HG03520 (cell line): ENCODE results near the gene SFRP5.

Experiments
- ATAC-seq: cut with Tn5 transposase; IDR thresholded peaks from one replicate; pipeline ENCODE4 v1.9.1; 2021; ENCODE audit warnings: mild to moderate bottlenecking, moderate library complexity; ENCODE audit not compliant: unreplicated experiment

The SFRP5 gene

DNA sequence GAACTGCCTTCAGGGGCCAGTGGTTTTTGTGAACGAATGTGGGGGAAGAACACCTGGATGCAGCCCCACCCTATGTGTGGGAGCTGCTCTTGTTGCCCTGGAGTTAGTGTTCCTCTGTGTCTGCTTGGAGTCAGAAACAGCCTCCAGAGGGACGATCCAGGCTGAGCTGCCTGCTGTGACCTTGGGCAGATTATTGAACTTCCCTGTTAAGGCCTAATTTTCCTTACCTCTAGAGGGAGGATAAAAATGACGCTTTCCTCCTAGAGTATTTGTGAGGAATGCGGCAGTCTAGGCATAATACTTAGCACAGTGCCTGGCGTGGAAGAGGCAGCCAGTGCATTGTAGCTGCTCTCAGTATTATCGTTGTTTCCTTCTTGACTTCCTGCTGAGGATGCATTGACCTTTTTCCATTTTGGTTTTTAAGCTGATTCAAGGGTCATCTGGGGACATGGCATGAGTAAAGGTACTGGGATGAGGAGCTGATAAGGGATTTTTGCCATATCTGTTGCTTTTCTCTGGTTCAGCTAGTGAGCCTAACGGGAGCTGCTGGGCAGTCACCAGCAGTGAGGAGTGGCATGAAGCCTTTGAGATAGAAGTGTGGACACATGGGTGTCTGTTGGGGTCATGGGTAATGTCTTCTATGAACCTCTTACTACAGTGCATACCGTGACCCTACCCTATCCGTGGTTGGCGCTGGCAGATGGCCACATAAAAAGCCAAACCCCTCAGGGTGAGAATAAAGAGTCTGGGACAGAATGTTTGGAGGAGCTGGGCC lies 28.4 kb downstream of the SFRP5 start:
- no peak for ATAC-seq

DNA sequence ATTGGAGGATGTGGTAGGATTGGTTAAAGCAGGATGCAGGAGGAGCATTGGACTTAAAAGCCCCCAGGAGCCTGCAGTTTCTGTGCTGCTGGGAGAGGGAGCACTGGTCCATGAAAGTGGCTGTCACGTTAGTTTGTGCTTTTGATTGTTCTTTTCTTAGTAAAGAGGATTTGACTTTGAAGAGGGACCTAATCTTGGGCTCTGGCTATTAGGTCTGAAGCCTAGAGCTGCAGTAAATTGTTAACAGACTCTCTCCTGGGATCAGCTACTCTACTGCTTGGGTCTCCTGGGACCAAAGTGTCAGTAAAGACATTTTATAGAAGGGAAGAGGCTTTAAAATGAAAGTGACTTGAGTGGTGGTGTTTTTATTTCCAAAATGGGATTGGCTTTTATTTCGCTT lies 31.2 kb downstream of the SFRP5 start:
- ATAC-seq = no peak

DNA sequence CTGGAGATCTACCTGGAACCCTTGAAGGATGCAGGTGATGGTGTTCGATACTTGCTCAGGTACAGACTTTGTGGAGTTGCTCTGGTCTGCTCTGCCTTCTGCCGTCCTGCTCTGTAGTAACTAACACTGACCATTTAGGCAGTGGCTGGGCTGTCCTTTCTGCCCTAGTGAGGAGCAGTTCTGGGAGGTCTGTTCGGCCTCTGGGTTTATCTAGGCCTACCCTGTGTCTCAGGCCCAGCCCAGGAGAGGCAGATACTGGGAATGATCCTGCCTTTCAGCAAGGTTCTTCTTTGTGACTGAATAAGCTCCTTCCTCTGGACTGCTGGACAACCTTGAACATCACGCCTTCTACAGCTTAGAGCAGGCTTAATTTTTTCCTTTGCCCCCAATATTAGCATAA lies 33.2 kb downstream of the SFRP5 start:
- ATAC-seq = no peak

DNA sequence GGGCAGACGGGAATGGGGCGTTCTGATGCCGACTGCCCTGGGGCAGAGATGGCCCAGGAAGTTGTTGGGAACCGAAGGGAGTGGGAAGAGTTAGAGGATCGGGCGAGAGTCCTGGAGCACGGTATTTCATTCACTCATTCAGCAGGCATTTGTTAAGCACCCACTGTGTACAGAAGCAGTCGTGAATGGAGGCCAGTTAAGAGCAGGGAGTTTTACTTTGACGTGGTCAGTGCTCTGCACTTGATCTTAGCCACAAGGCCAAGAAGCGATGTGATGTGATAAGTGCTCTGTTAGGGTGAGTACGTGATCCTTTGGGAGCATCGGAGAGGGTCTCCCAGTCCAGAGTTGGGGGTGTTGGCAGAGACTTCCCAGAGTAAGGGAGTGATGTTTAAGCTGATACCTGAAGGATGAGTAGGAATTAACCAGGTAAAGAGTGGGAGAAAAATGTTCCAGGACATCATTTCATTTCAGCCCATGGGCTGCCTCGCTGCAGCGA lies 34.0 kb downstream of the SFRP5 start:
- ATAC-seq = peak; percentile 17

DNA sequence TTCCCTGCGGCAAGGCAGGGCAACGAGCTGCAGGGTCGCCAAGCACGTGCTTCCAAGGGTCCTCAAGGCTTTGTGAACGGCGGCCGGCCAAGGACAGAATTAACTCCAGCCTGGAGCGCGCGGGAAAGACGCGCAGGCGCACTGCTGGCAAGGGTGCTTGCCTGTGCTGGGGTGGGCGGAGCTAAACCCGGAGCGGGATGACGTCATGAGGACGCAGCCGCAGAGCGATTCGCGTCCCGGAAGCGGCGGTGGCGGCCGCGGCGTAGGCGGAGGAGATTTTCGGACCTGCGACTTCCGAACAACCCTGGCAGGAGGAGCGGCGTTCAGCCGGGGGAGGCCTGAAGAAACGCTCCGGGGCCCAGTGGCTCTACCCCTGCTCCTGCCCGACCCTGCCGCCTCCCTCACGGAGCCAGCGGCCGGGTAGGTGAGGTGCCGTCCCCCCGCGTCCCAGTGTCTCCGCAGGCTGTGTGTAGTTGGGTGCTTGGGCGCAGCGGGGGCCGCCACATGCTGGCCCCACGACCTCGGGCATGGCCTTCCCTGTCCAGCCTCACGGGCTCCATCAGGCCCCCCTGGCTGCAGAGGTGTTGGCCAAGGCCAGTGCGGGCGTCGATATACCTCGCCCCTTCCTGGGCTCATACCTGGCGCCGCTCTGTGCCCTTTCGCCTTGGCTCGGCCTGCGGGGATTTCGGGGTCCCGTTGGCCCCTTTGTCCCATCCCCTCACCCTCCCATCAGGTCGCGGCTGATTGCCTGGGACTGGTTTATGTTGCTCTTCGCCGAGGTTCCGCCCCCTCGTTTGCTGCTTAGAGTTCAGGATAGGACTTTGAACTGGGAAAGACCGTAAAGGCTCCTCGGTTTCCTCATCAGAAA lies 34.7 kb downstream of the SFRP5 start, which contains the start of gene ZFYVE27:
Gene ZFYVE27, plus strand, starts transcription at position 227 of the 868 bp plus-strand sequence. CDS start 1,350 bp downstream, outside the sequence.
- ATAC-seq = peak; percentile 76

DNA sequence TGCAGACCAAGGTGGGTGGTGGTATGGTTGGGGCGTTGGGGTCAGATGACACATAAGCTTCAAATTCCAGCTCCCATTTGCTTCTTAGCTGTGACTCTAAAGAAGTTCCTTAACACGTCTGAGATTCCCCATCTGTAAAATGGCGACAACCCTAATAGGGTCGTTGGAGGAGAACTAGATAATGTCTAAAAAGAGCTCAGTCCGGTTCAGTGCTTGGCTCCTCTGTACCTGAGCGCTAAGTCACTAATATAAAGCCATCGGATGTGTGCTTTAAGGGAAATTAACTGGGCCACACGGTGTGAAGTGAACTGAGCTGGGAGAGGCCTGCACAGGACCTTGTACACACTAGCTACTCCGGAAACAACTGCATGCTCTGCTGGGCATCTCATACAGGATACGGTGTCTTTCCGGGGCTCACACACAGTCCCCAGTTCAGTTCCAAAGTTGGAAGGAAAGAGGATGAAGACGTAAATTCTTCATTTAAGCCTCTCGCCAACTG lies 35.3 kb downstream of the SFRP5 start:
- ATAC-seq = peak; percentile 42

DNA sequence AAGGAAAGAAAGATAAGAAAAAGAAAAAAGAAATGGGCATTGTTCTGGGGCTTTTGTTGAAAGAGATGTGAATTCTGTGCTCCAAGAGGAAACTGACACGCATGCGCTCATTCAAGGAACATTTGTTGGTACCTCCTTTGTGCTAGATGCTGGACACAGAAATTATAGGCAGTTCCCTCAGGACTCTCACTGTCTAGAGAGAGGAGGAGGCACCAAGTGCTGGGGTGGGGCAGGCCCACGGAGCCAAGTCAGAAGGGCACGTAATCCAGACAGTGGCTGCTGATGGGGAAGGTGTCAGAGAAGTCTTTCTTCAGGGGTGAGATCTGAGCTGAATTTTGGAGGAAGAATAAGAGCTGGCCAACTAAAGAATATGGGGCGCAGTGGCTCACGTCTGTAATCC lies 37.8 kb downstream of the SFRP5 start:
- no peak for ATAC-seq

DNA sequence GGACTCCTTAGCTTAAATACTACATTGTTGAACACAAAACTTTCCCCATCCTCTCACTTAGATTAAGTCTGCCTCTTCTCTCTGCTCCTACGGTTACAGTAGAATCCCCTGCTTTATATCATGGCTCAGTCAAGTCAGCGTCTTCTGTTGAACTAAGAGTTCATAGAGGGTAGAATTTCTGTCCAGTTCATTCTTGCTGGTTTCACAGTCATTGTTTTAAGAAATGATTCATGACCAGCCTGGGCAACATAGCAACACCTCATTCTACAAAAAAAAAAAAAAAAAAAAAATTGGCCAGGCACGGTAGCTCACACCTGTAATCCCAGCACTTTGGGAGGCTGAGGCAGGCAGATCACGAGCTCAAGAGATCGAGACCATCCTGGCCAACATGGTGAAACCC lies 38.5 kb downstream of the SFRP5 start:
- no peak for ATAC-seq

DNA sequence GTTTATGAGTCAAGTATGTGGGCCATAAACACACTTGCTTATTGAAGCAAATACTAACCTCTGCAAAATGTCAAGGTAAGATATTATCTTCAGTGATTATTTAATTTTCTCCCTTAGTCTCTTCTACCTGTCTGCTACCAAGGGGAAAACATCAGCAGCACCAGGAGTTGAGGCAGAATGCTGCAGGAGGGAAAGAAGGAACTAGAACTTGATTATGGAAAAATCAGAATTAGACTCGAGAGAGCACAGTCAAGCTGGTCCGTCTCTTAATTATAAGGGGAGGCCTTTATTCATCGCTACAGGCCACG lies 39.8 kb downstream of the SFRP5 start:
- ATAC-seq = no peak

DNA sequence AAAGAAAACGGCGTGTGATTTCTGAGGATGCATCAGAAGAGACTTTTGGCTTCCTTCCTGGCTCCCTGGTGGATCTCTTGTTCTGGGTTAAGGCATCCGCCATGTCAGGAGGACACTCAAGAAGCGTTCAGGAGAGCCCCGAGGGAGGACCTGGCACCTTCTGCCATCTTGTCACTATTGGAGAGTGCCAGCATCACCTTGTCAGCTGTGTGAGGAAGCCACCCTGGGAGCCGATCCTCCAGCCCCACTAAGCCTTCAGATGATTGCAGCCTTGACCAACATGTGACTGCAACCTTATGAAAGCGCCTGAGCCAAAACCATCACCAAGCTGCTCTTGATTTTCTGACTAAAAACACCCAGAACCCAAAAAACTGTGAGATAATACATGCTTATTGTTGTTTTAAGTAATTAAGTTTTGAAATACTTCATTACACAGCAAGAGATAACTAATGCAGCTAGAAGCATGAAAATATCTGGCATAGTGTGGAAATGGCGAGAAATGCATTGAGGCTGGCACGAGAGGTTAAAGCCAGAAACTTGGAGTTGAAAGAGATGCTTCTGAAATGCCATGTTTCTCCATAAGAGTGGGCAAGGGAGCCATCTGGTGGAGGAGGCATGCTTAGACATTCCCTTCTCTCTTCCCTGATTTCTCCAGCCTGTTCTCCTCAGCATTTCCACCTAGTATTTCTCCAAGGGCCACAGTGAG lies 40.3 kb downstream of the SFRP5 start:
- no peak for ATAC-seq

DNA sequence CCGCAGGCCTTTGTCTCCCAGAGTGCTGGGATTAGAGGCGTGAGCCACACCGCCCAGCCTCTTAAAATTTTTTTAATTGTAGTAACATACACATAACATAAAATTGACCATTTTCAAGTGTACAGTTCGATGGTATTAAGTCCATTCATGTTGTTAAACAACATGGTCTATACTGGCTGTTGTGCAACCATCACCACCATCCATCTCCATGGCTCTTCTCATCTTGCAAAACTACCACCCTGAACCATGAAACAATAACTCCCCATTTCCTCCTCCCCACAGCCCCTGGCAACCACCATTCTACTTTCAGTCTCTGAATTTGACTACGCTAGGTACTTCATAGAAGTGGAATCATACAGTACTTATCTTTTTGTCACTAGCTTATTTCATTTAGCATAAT lies 42.8 kb downstream of the SFRP5 start:
- no peak for ATAC-seq

DNA sequence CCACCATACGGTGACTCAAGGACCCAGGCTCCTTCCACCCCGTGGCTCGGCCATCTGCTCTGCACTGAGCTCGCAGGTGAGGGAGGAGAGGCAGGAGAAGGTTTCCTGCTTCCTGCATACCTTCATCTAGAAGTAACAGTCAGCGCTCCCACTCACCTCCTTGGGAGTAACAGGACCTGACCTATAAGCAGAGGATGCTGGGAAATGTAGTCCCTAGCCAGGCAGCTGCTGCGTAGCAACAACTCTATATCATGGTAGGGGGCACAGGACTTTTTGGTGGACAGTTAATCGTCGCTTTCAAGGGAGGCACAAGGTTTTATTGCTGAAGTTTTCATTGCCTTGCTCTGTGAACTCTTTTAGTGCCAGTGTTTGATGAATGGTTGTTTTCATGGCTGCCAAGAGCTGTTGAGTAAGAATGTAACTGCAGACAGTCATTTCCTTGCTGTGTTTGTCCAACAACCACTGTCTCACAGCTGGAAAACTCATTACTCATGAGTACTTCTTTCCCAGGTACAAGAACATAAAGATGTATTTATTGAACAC lies 45.1 kb downstream of the SFRP5 start:
- no peak for ATAC-seq

DNA sequence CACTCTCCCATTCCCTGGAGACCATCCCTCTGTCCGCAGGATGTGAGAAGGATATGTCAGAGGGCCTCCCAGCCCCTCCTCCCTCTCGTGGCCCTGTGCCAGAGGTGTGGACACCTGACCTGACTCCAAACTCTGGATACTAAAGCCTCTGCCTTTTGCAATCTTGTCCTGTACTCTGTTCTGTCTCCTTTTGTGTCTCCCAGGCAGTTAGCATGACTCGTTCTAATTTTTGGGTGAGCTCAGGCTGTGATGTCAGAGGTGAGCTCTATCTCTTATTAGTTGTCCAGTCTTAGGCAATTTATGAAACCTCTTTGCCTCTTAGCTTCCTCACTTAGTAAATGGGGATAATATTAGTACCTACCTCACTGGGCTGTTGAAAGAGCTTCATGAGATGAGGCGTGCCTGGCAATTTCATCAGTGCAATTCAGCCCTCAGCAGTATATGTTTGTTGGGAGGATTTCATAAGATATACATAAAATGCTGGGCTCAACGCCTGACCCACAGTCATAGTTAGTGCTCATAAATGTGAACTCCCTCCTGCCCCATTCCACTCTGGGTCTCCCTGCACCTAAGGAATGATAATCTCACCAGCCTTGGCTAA lies 47.4 kb downstream of the SFRP5 start:
- ATAC-seq = no peak

DNA sequence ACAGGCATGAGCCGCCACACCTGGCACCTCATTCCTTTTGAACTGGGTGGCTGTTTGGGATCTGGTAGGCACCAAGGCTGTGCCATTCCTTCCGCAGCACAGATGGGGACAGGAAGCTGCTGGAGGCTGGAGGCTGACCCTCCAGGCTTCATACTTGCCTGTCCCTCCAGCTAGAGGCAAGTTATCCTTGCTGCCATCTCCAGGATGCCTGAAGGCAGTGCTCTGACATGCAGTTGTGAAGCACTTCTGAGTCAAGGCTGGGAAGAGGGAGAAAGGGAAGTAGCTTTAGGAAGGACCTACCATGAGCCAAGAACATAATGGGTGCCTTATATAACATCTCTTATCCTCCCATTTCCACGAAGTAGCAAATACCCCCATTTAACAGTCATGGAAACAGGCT lies 48.8 kb downstream of the SFRP5 start:
- ATAC-seq = no peak

DNA sequence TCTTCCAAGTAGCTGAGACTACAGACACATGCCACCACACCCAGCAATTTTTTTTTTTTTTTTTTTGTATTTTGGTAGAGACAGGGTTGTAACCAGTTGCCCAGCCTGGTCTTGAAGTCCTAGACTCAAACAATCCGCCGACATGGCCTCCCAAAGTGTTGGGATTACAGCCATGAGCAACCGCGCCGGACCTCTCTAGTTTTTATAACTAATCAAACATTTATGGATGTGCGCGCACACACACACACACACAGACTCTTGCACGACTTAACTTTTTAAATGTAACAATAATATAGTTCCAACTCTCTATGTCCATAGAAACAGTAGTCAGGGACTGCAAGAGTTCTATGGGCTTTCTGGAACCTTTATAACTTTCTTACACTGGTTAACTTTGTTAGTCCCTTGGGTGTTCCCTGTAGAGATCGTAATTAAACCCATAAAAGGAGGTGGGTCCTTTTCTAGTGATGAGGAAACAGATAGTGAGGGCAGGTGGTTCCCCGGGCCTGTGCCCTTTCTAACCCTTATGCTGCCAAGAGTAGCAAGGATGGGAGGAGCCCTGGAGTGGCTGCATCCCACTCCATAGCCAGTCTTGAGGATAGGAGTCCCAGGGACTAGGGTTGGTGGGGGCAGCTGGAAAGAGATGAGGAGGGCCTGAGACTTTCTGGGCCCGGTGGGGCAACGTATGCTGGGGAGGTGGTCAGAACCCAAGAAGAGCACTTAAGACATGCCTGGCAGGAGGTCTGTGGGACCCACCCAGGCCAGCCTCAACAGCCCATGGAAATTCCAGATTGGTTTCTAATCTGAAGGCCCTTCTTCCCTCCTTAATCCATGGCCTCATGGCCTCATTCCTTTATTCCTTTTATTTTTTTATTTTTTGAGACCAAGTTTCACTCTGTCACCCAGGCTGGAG lies 49.7 kb downstream of the SFRP5 start:
- ATAC-seq = no peak

DNA sequence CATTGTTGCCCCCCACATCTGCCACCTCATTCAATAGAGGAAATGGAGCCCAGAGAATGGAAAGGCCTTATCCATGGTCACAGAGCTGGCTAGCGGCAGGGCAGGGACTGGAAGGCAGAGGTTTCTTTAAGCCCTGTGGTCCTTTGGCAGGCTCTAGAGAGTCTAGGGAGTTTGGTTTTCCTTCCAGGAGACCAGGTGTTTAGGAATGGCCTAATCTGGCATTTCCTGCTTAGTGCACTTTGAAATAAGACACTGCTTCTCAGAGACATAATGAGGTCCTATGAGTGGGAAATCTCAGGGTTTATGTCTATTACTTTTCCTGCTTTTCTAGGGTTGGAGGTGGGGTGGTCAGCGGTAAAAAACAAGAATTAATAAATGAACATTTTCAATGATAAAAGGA lies 52.2 kb downstream of the SFRP5 start:
- ATAC-seq = no peak

DNA sequence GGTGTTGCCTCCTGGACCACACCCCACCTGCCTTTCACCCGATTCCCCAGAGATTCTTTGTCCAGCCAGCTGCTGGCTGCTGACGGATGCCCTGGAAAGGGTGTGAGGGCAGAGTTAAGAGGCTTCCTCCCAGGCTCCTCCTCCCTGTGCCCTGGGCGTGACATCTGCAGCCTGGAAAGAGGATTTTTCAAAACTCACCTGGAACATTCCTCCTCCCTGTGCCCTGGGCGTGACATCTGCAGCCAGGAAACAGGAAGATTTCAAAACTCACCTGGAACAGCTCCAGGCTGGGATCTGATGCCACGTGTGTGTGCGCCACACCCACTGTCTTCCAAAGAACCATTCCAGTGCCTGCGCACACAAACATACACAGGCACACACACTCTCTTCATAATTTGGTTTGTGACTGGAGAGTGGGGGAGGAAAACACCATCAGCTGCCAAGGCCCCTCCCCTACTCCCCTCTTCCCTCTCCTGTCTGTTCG lies 53.1 kb downstream of the SFRP5 start:
- ATAC-seq = no peak

DNA sequence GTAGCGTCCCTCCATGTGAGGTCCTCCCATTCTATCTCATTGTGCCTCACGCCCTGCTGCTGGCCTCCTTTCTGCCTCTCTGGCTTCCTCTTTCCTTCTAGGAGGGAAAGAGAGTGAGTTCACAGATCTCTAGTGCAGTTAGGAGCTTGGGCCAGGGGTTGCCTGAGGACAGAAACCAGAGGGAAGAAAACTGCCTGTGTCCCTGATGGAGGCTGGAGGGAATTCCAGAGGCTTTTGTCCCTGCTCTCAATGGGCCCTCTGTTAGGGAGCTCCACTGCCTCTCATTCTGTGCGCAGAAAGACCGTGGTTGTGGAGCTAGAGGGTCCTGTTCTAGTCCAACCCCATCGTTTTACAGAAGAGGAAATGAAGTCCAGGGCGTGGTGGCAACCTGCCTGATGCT lies 53.6 kb downstream of the SFRP5 start:
- no peak for ATAC-seq

DNA sequence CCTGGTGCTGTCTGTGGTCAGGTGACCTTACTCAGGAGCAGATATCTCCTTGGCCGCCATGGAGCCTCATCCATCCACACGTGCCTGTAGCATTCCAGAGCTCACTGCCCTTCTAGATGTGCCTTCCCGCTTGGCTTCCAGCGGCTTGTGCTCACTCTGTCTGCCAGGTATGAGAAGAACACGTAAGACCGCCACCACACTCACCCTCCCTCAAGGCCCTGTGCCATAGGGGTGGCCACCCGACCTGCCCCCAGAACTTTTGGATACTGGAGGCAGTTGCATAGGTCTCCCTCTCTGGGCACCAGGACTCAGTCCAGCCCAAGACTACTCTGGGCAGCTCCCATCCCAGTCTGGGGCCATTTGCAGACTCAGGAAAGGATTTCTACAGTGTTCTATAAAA lies 54.2 kb downstream of the SFRP5 start:
- ATAC-seq = no peak
